Hepatocyte (in vitro differentiated cells): Measurements from ENCODE around the gene JCAD.

Experiments
- CTCF ChIP-seq: fragments of 200-600 bp; sonication (generic); IDR thresholded peaks from 2 replicates; pipeline ENCODE4 v1.5.1; 2016; ENCODE audit warnings: antibody characterized with exemption, mild to moderate bottlenecking; ENCODE audit not compliant: poor library complexity
- EZH2 ChIP-seq: fragments of 200-600 bp; sonication (generic); IDR thresholded peaks from 2 replicates; pipeline ENCODE4 v1.6.1; 2016; ENCODE audit warnings: antibody characterized with exemption, mild to moderate bottlenecking, borderline replicate concordance
- EZH2phosphoT487 ChIP-seq: fragments of 200-600 bp; sonication (generic); IDR thresholded peaks from one replicate; pipeline ENCODE4 v1.6.1; 2018; ENCODE audit warnings: antibody characterized with exemption, mild to moderate bottlenecking, low read depth, moderate library complexity; ENCODE audit not compliant: unreplicated experiment, severe bottlenecking

GRCh38 chr10:30037620-30038336, 21.6 kb downstream of the JCAD start:
- TF ChIP-seq CTCF (no peak), EZH2 (no peak), EZH2phosphoT487 (no peak)
